Stimulated activated CD4-positive, alpha-beta T cell treated with anti-CD3 and anti-CD28 coated beads, Interleukin-12 subunit alpha, Interleukin-12 subunit beta, amount 100 ng/mL, for 4 hours (primary cell): Measurements from ENCODE around the gene EVA1A.

ENCODE experiments used
- DNase-seq: peaks from one replicate; pipeline ENCODE4 v3.0.0-alpha.2; 2020

Gene EVA1A

GRCh38 chr2:75589391-75590105 lies 28.8 kb upstream of the EVA1A start:
- DNase-seq, result no peak

DNA sequence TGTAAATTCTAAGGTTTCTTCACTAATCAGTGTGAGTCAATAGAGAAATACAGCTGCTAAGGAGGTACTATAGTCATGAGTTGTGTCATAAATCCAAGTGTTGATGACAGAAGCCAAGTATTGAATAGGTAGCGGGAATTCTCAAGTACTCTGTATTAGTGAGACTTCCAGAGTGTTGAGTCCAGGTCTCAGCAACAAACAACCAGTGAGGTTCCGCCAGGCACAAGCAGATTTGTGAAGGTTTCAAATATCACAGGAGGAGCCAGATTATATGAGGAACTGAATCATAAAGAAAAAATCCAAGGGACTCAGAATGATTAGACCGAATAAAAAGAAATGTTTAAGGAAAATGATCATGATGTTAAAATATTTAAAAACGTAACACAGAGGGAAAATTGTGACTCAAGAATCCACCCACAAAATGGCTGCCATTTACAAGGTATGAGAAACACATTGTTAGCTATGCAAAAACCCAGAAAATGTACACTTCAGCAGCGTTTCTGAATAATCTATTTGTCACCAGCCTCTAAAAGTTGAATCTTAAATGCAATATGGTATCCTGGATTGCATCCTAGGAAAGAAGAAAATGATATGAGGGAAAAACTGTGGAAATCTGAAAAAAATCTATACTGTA lies 27.3 kb upstream of the EVA1A start:
- DNase-seq, result no peak

- DNase-seq, result no peak
Measured at GRCh38 chr2:75586971-75587370, 26.2 kb upstream of the EVA1A start.

DNA sequence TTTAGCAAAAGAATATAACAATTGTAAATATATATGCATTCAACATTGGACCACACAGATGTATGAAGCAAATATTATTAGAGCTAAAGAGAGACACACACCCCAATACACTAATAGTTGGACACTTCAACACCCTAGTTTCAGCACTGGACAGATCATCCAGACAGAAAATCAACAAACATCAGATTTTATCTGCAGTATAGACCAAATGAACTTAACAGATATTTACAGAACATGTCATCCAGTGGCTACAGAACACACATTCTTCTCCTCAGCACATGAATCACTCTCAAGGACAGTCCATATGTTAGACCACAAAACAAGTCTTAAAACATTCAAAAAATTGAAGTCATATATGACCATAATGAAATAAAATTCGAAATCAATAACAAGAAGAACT lies 22.1 kb upstream of the EVA1A start:
- DNase-seq, result no peak

- DNase-seq, result no peak
Measured at GRCh38 chr2:75580606-75581005, 19.9 kb upstream of the EVA1A start.

DNA sequence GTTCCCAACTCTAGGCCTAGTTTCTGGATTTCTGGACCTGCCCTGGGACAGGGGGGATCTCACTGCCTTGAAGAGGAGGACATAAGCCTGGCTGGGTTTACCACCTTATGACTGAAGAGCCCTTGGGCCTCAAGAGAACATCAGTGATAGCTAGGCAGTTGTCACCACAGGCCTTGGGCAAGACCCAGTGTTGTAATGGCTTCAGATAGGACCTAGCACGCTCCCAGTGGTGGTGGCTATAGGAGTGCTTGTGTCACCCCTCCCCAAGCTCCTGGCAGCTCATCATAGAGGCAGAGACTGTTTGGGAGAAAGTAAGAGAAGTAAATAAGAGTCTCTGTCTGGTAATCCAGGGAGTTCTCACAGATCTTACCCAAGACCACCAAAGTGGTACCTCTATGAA lies 19.4 kb upstream of the EVA1A start:
- DNase-seq, result no peak

DNA sequence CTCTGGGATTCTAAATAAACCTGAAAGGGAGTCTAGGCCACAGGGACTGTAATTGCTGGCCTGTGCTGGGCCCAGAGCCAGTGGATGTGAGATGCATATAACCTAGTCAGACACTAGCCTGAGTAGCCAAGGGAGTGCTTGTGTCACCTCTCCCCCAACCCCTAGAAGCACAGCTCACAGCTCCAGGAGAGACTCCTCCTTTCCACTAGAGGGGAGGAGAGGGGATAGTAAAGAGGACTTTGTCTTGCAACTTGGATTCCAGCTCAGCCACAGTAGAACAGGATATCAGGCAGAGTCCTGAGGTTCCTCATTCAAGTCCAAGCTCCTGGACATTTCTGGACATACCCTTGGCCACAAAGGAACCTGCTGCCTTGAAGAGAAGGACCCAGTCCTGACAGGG lies 18.4 kb upstream of the EVA1A start:
- DNase-seq, result no peak

DNA sequence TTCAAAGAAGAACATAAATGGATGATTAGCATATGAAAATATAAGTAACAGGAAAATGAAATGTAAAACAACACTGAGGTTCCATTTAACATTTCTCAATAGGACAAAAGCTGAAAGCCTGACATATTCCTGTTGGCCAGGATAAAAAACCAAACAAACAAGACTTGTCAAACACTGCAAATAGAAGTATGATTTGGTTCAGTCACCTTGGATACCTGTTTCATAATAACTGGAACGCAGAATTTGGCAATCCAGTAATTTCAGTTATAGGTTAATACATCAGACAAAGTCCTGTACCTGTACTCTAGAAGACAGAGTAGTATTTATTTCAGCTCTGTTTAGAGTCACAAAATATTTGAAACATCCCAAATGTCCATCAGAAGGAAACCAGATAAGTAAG lies 16.5 kb upstream of the EVA1A start:
- DNase-seq, result no peak

GRCh38 chr2:75574106-75574505 lies 13.4 kb upstream of the EVA1A start:
- no peak for DNase-seq

DNA sequence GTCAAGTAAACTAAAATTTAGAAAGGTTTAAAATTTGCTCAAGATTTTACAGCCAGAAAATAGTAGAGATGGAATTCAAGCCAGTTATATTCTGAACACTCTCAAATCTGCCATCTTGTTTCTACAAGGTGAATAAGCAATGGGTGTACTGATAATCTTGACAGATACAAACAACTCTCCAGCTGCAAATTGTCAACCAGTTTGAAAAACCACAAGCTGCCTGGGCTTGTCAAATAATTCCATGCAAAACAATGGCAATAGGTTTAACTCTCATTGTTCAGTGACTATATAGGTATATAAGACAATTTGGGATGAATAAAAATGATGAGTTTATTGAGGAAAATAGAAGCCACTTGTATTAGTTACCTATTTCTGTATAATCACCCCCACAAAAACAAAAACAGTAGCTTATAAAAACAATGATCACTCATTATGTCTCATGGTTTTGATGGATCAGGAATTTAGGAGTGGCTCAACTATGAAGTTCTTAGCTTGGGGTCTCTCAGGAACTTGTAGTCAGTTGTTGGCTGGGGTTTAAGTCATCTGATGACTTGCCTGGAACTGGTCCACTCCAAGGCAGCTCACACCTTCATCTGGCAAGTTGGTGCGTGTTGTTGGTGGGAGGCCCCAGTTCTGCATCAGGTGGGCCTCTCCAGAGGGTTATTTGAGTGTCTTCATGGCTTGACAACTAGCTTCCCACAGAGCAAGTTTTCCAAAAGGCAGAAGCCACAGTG lies 12.6 kb upstream of the EVA1A start:
- no peak for DNase-seq

DNA sequence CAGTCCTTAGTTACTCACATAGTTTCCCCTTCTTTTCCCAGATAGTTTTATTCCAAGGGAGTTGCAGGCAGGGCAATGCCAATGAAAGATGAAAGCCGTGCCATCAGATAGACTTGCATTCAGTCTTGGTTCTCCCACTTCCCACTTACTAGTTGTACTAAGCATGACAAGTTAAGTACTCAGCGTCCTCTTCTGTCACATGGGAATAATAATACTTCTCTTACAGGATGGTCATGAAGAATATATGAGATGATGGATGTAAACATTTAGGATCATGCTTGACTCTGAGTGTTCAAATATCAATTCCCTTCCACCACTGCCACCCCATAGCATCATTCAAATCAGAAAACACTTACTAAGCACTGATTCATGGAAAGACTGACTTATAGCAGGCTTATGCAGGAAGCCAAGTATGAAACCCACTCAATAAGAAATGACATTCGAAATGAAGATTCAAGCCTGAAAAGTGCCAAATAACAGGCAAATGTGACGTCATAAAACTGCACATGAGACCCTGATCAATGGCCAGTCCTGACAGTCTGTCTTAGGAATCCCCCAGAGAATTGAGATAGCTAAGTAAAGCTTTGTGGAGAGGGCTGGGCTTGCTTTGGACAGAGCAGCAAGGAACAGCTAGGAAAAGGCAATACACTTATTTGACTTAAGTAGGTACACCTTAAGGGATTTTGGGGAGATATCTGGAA lies 11.1 kb upstream of the EVA1A start:
- no peak for DNase-seq

- no peak for DNase-seq
Measured at GRCh38 chr2:75570948-75571729, 10.4 kb upstream of the EVA1A start.

GRCh38 chr2:75570024-75570947 lies 9.5 kb upstream of the EVA1A start:
- DNase-seq, result no peak

DNA sequence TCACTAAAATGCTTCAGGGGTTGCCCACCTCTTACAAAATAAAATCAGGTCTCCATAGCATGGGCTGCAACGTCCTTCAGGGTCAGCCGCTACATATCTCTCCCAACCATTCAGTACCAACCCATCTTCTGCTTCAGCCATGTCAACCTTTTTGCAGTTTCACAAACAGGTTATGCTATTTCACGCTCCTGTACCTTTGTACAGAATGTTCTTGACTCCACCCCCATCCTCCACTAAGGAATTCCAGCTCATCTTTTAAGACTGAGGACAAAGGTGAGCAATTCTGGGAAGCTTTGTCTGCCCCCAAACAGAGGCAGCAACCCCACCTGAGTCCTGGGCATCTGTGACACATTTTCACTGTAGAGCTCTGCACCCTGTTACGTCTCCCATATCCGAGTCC lies 8.8 kb upstream of the EVA1A start:
- DNase-seq, result no peak

GRCh38 chr2:75568174-75568573 lies 7.4 kb upstream of the EVA1A start:
- DNase-seq, result no peak

GRCh38 chr2:75565472-75566462 lies 5.0 kb upstream of the EVA1A start:
- DNase-seq, result no peak

DNA sequence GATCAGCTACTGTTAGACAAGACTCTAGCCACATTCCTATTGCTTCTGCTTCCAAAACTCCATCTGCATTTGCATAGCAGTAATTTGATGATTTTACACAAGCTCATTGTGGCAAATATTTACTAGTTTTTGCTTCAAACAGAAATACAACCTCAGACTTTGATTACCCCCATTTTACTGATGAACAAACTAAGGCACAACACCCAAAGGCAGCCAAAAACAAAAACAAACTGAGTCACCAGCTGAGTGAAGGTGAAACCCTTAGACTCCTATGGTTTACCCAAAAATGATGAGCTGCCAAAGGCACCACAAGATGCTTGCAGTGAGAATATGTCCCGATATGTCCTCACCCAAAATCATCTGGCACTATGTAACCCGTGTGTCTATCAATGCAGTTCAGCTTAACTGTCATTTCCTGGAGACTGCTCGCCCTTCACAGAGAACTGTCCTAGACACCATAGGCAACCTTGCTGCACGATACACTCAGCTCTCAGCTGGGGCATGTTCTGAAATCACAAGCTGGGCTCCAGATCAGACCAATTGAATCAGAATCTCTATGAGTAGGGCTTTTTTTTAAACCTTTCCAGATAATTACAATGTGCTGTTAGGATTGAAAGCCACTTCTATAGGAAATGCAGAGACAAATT lies 4.1 kb upstream of the EVA1A start:
- DNase-seq, result no peak

DNA sequence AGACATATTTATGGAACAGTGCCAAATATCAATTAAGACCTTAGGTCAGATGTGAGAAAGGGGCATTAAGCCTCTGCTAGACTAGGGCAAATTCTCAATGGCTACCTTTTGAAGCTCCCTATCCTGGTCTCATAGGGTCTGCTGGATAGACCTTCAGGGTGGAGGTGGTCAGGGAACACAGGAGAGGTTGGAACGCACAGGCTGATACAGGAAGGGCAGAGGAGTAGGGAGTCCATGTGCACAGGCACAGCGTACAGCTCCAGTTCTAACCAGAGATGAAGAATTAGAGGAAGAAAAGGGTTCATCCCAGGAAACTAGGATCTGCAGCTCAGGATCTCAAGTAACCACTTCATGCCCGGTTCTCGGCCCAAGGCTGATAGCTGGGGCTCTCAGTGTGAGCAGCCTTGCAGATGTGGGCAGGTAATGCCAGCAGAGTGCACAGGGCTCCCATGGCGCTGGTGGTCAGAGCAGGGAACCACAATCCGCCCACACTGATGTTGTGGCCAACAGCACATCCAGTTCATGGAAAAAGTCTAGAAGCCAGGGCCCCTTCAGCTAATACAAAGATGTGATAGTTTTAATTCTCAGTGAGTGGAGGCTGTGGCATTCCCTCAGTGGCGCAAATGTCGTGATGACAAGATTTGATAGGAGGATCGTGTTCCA lies 3.4 kb upstream of the EVA1A start:
- no peak for DNase-seq

DNA sequence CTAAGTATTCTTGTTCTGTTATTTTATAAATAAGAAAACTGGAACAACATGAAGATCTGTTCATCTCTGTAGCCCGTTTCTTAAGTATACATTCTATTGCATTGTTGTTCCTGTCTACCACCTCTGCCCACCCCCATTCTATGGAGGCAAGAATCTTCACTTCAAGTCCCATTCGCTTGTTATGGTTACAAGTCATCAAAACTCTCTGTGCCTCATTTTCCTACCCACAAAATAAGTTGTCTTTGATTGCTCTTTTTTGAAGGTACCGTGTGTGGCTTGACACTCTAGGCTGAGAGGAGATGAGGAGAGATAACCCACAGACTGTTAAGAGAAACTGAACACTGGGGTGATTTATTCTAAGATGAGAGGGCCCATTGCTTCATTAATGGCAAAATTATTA lies 2.9 kb upstream of the EVA1A start:
- DNase-seq, result no peak
